Measurements from ENCODE around the gene FNDC3B.

Gene FNDC3B

GRCh38 chr3:172245241-172245640 is 205.9 kb downstream of the FNDC3B start:
- H3K4me3 ChIP-seq (ENCODE audit: low read depth, low read length) = no peak overlapping the region
- in situ Hi-C loops (cut with HindIII; ENCODE audit: low sequenced_read_pairs) = no loop called here
- no peak for TF ChIP-seq CTCF (IDR thresholded peaks at IDR 0.05; ENCODE audit: low read depth, low read length, missing control alignments)
- no peak for DNase-seq (ENCODE audit: low read depth)

DNA sequence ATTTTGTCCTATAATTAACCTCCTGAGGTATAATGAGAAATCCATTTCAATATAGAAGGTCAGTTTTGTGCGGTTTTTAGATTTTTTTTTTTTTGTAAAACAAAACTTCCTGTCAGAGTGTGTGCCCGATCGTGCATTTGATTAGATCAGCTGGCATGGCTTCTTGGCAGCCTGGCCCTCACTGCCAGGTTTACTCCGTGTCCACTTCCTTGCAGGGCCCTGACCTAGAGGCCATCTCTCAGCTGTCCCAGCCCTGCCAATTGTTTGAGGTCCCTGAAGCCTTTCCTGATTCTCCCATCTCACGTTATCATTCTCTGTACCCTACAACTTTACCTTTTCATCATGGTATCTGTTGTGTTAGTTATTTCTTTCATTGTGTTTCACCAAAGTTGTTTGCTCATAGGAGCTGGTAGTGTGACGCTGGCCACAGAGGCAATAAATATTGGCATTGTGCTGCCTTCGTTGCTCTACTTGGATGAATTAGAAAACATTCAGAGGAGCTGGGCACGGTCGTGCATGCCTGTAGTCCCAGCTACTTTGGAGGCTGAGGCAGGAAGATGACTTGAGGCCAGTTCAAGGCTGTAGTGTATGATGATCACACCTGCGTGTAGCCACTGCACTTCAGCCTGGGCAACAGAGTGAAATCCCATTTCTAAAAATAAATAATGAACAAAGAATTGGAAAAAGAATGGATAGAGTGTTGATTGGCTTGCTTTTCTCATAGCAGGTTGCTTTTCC is 206.9 kb downstream of the FNDC3B start:
- DNase-seq (ENCODE audit: low read depth) = no peak
- in situ Hi-C loops (cut with HindIII; ENCODE audit: low sequenced_read_pairs) = no loop called here
- no peak for TF ChIP-seq CTCF (IDR thresholded peaks at IDR 0.05; ENCODE audit: low read depth, low read length, missing control alignments)
- H3K4me3 ChIP-seq (ENCODE audit: low read depth, low read length) = no peak overlapping the region

DNA sequence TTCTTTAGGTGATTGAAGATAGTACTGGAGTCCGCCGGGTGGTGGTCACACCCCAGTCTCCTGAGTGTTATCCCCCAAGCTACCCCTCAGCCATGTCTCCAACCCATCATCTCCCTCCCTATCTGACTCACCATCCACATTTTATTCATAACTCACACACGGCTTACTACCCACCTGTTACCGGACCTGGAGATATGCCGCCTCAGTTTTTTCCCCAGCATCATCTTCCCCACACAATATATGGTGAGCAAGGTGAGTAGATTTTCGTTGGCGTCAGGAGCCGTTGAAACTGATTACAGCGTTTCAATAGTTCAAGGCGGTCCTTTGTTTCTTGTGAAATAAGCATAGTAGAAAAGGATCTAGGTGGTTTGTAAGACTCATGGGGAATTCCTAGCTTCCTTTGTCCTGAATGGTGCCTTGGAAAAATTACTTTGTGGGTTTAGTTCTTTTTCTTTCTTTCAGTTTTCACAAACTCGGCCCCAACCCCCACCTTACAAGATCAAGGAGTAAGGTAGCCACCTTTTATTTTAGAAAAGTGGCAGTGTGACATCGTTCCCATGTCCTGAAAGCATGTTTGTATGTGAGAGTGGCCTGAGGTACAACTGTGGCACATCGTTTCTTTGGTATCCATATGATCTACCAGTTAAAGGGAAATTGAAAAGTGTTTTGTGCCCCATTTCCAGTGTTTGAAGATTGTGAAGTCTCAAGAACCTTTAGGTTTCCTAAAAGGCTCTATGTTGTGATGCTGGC is 208.3 kb downstream of the FNDC3B start:
- no peak for TF ChIP-seq CTCF (IDR thresholded peaks at IDR 0.05; ENCODE audit: low read depth, low read length, missing control alignments)
- in situ Hi-C loops (cut with HindIII; ENCODE audit: low sequenced_read_pairs) = no loop called here
- no peak for DNase-seq (ENCODE audit: low read depth)
- H3K4me3 ChIP-seq (ENCODE audit: low read depth, low read length) = no peak overlapping the region

DNA sequence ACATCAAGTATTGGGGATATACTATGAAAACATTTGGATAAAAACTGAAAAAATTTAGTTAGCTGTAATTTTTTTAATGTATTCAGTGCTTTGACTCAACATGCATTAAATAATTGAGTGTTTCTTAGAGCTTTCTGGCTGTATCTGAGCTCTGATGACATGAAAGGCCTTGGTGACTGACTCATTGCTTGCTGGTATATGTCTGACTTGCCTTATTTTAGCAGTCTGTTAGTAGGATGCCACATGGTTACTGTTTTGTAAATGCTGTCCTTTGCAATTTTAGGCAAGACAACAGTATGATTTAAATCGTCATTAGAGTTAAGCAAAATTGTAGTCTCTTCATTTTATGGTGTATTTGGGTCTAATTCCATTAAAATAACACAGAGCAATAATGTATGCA is 209.7 kb downstream of the FNDC3B start:
- TF ChIP-seq CTCF (IDR thresholded peaks at IDR 0.05; ENCODE audit: low read depth, low read length, missing control alignments) = no peak
- in situ Hi-C loops (cut with HindIII; ENCODE audit: low sequenced_read_pairs) = no loop called here
- DNase-seq (ENCODE audit: low read depth) = no peak

DNA sequence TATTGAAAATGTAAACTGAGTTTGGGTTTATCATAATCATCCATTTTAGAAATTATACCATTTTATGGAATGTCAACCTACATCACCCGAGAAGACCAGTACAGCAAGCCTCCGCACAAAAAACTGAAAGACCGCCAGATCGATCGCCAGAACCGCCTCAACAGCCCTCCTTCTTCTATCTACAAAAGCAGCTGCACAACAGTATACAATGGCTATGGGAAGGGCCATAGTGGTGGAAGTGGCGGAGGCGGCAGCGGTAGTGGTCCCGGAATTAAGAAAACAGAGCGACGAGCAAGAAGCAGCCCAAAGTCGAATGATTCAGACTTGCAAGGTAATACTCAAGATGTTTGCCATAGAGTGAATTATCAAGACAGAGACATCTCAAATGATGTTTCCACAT is 211.8 kb downstream of the FNDC3B start:
- DNase-seq (ENCODE audit: low read depth) = no peak
- in situ Hi-C loops (cut with HindIII; ENCODE audit: low sequenced_read_pairs) = no loop called here
- TF ChIP-seq CTCF (IDR thresholded peaks at IDR 0.05; ENCODE audit: low read depth, low read length, missing control alignments) = no peak
- no peak overlapping the region for H3K4me3 ChIP-seq (ENCODE audit: low read depth, low read length)

More for the DNA sequence above, 209.7 kb downstream of the FNDC3B start:
- no peak overlapping the region for H3K4me3 ChIP-seq (ENCODE audit: low read depth, low read length)

- DNase-seq (ENCODE audit: low read depth) = no peak
- TF ChIP-seq CTCF (IDR thresholded peaks at IDR 0.05; ENCODE audit: low read depth, low read length, missing control alignments) = no peak
- no peak overlapping the region for H3K4me3 ChIP-seq (ENCODE audit: low read depth, low read length)
- in situ Hi-C loops (cut with HindIII; ENCODE audit: low sequenced_read_pairs) = no loop called here
Measured at GRCh38 chr3:172253200-172253599, 213.8 kb downstream of the FNDC3B start.

All from astrocyte of the cerebellum (primary cell).